Pancreas (tissue), 10 donors: ENCODE measurements around the gene SV2C. TPM values are rescaled to one million over a fixed set of nuclear protein-coding genes. Genes with fewer than 3 reads are reported as not detected.
"Not testable (repeated sequence)": the region's sequence is repeated elsewhere in the genome, so short reads cannot be mapped to it uniquely, and the experiment has no call there.

Experiments used
- ATAC-seq, 4 donors: fragments of 200-7000 bp; cut with Tn5 transposase; one replicate each; pipeline versions ENCODE4 v1.8.0 to v1.9.1; 2020; ENCODE audit warnings: mild to moderate bottlenecking in 4 of 4, moderate library complexity in 4 of 4
- DNase-seq, 6 donors: peaks; one replicate each; pipeline ENCODE4 v3.0.0-alpha.2; 2020
- FAIRE-seq: peaks from 2 replicates; lab custom pipeline; 2012; peaks lifted over from hg19 to GRCh38; lab: Jason Lieb, UNC
- H3K27ac ChIP-seq, 4 donors: fragments of 200-600 bp; sonication (generic); 1 replicate in 3 of 4; 2 replicates in 1 of 4; pipeline versions ENCODE4 v1.5.0 to v1.8.0; 2020
- H3K27me3 ChIP-seq, 4 donors: fragments of 200-600 bp; one replicate each; pipeline ENCODE4 v1.8.0; 2021
- H3K36me3 ChIP-seq, 3 donors: fragments of 200-600 bp; sonication (generic) in 1 of 3; one replicate each; pipeline versions ENCODE4 v1.5.0 to v1.8.0; 2020 to 2021
- H3K4me1 ChIP-seq, 3 donors: fragments of 200-600 bp; one replicate each; pipeline ENCODE4 v1.8.0; 2021
- H3K4me3 ChIP-seq, 4 donors: fragments of 200-600 bp; sonication (generic) in 2 of 4; one replicate each; pipeline versions ENCODE4 v1.5.0 to v1.8.0; 2020 to 2021
- H3K9me3 ChIP-seq, 4 donors: fragments of 200-600 bp; one replicate each; pipeline ENCODE4 v1.8.0; 2021
- WGBS, 2 donors: extraction: QIAGEN DNeasy Blood & Tissue Kit; methylation state at CpG; one replicate each; pipeline ENCODE4 v1.1.7; 2013; 5-methylcytosine and 5-hydroxymethylcytosine counted together
- intact Hi-C, 3 donors: fragments of 100-400 bp; cut with DNase I; formaldehyde crosslinking; loops; one replicate each; pipeline versions ENCODE4 v1.11.1 to v1.14.2; 2022
- polyA plus RNA-seq, 2 donors: library from polyadenylated mRNA; stranded (reverse); fragments of 200-250 nt; gene quantifications; one replicate each; pipeline ENCODE4 v1.2.3, GENCODE V29; 2013
- total RNA-seq, 6 donors: library from RNA; stranded (reverse); fragmentation: NEBNext Ultra II Directional in 4 of 6; extraction: Animal tissue kit (Norgen Biotek cat#: 25700) in 4 of 6; gene quantifications; one replicate each; pipeline versions ENCODE4 v1.2.1 to v1.2.4, GENCODE V29; 2021 to 2023
- TF ChIP-seq, protein P1 (sequence below), 4 donors: fragments of 200-600 bp; sonication (generic) in 3 of 4; IDR thresholded peaks; one replicate each; pipeline versions ENCODE4 v1.5.0 to v1.8.0; 2021; ENCODE audit warnings: antibody characterized with exemption in 4 of 4
- donor health status: healthy with polysubstance abuse.
- donor health status: DM: no; HTN: no; CAD: no; lungs with moderate emphysema.
- donor health status: DM: no; HTN: no; CAD: no.
- donor health status: control.
- donor health status: control.
- donor health status: Bipolar disorder and iron deficiency.
- donor health status: DM: yes; HTN: yes; CAD: no.
- donor health status: DM: no; HTN: no; CAD: no.
- donor health status: DM: no; HTN: no; CAD: no.
- donor health status: DM: yes; HTN: yes; CAD: no.

Gene SV2C
- total and polyA plus RNA-seq, 8 donors = 0.05 to 0.18 (median 0.08) TPM; not detected in 1

DNA sequence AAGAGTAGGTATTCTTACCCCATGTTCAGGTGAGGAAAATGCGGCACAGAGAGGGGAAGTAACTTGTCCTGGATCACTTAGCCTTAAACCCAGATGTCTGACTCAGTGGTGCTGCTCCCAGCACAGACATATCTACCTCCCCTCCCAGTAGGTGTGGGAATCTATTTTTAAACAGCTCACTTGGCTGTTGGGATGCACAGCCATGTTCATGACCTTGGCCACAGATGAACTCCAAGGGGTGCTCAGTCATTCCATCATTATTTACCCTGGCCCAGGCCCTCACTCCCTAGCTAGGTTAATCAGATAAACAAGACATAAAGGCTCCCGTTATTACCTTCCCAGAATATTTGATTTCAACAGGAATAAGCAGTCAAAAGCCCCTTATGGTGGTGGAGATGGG lies 231.5 kb downstream of the SV2C start:
- FAIRE-seq (no peak), ATAC-seq (no peak), DNase-seq (no peak)
- no peaks in the 10 kb centered on the region for H3K9me3 ChIP-seq
- 57 to 58% methylated on average over 2 of the region's 2 CpGs for WGBS, 2 donors
- no peaks in the 10 kb centered on the region for H3K27me3 ChIP-seq
- H3K4me3 ChIP-seq = no peak overlapping the region
- no peaks in the 10 kb centered on the region for H3K36me3 ChIP-seq
- intact Hi-C loops = no loop called here
- TF ChIP-seq, protein P1, sequence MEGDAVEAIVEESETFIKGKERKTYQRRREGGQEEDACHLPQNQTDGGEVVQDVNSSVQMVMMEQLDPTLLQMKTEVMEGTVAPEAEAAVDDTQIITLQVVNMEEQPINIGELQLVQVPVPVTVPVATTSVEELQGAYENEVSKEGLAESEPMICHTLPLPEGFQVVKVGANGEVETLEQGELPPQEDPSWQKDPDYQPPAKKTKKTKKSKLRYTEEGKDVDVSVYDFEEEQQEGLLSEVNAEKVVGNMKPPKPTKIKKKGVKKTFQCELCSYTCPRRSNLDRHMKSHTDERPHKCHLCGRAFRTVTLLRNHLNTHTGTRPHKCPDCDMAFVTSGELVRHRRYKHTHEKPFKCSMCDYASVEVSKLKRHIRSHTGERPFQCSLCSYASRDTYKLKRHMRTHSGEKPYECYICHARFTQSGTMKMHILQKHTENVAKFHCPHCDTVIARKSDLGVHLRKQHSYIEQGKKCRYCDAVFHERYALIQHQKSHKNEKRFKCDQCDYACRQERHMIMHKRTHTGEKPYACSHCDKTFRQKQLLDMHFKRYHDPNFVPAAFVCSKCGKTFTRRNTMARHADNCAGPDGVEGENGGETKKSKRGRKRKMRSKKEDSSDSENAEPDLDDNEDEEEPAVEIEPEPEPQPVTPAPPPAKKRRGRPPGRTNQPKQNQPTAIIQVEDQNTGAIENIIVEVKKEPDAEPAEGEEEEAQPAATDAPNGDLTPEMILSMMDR (IDR thresholded peaks at IDR 0.05) = no peak
- no peak overlapping the region for H3K27ac ChIP-seq
- H3K4me1 ChIP-seq = no peaks in the 10 kb centered on the region

DNA sequence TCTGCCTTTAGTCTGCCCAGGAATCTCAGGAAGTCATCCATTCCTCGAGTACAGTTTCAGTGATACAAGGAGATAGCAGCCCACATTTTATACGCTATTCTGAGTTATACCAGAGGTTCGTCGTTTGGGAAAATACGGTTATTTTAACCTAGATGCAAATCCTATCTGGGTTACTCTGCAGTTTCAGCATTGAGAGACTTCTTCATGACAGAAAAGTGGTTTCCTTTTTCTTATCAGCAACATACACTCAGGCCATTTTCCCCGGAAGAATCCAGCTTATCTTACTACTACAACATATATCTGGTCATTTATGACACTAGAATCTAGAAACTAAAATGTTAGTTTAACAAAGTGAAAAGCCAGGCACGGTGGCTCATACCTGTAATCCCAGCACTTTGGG lies 236.5 kb downstream of the SV2C start:
- ATAC-seq (no peak), DNase-seq (no peak), FAIRE-seq (no peak)
- TF ChIP-seq, protein P1 (IDR thresholded peaks at IDR 0.05) = no peak
- H3K27ac ChIP-seq = no peak overlapping the region
- H3K36me3 ChIP-seq = no peaks in the 10 kb centered on the region
- intact Hi-C loops = no loop called here
- WGBS, 2 donors = 79 to 84% methylated on average over 7 of the region's 7 CpGs
- no peaks in the 10 kb centered on the region for H3K4me1 ChIP-seq
- H3K27me3 ChIP-seq = no peaks in the 10 kb centered on the region
- H3K9me3 ChIP-seq = no peaks in the 10 kb centered on the region
- no peak overlapping the region for H3K4me3 ChIP-seq

DNA sequence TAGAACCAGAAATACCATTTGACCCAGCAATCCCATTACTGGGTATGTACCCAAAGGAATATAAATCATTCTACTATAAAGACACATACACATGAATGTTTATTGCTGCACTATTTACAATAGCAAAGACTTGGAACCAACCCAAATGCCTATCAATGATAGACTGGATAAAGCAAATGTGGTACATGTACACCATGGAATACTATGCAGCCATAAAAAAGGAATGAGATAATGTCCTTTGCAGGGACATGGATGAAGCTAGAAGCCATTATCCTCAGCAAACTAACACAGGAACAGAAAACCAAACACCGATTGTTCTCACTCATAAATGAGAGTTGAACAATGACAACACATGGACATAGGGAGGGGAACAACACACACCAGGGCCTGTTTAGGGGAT lies 240.3 kb downstream of the SV2C start:
- H3K36me3 ChIP-seq, H3K9me3 ChIP-seq, FAIRE-seq, ATAC-seq, H3K27ac ChIP-seq, DNase-seq, H3K4me3 ChIP-seq, H3K4me1 ChIP-seq, H3K27me3 ChIP-seq, intact Hi-C loops: not testable (repeated sequence)
- WGBS, 2 donors = 59 to 86% methylated on average over 1 of the region's 1 CpG

DNA sequence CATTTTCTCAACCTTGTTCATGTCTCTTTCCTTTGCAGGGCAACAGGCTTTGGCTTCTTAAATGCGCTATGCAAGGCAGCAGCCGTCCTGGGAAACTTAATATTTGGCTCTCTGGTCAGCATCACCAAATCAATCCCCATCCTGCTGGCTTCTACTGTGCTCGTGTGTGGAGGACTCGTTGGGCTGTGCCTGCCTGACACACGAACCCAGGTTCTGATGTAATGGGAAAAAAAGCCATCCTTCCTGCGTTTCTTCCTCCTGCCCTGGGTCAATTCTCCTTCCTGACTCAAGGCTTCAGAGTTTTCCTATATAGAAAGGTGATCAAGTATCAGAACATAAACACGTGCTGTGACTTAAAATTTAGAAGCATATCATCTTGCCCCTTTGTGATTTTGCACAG lies 242.1 kb downstream of the SV2C start:
- no peak overlapping the region for H3K4me3 ChIP-seq
- H3K27ac ChIP-seq = no peak overlapping the region
- no peak for DNase-seq
- no peaks in the 10 kb centered on the region for H3K36me3 ChIP-seq
- no peaks in the 10 kb centered on the region for H3K27me3 ChIP-seq
- H3K4me1 ChIP-seq = no peaks in the 10 kb centered on the region
- 58% methylated on average over 7 of the region's 7 CpGs for WGBS, 2 donors
- no peak for FAIRE-seq
- TF ChIP-seq, protein P1 (IDR thresholded peaks at IDR 0.05) = no peak
- no peak for ATAC-seq
- intact Hi-C loops = no loop called here
- H3K9me3 ChIP-seq = no peaks in the 10 kb centered on the region

DNA sequence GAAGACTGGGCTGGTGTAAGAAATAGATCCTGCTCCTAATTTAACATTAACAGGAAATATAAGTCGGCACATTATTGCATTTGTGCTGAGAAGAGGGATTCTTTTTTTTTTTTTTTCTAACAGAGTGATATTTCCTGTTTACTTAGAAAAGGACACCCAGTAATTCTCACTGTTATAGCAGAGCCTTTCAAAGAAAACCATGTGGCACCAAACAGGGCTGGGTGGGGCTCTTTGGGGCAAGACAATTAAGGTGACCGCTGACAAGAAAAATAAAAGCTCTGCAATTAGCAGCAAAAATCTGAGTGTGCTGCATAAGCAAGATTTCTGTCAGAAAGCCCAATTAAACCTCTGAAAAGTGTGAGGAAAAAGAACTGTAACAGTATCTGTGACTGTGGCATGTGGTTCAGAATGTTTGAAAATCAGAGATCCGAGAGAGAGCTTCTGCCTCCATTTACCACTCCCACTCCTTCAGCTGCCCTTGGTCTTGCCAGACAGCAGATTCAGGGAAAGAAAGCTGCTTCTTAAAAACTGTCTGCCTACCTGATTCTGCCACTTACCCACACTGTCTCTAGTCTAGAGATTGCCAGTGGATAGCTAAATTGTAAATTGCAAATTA lies 242.8 kb downstream of the SV2C start:
- ATAC-seq (peak in 3 of 4 donors; percentile 48 to 70 (median 62)), FAIRE-seq (no peak), DNase-seq (no peak)
- no peaks in the 10 kb centered on the region for H3K36me3 ChIP-seq
- intact Hi-C loops = no loop called here
- H3K27ac ChIP-seq = no peak overlapping the region
- no peaks in the 10 kb centered on the region for H3K27me3 ChIP-seq
- H3K4me3 ChIP-seq = no peak overlapping the region
- TF ChIP-seq, protein P1 (IDR thresholded peaks at IDR 0.05) = no peak
- no peaks in the 10 kb centered on the region for H3K4me1 ChIP-seq
- WGBS, 2 donors = 62 to 67% methylated on average over 3 of the region's 3 CpGs
- no peaks in the 10 kb centered on the region for H3K9me3 ChIP-seq
